Glutamatergic neuron (in vitro differentiated cells): ENCODE data around the gene PSMA3. TPM values are rescaled to one million over a fixed set of nuclear protein-coding genes. Genes with fewer than 3 reads are reported as not detected.

Experiments used
- DNase-seq: peaks from one replicate; pipeline ENCODE4 v3.0.0; 2022
- H3K27ac Mint-ChIP-seq: one replicate; pipeline ENCODE4 v1.8.0; 2020; ENCODE audit warnings: mild to moderate bottlenecking, mixed read lengths, inconsistent platforms; ENCODE audit not compliant: unreplicated experiment
- H3K27me3 Mint-ChIP-seq: one replicate; pipeline ENCODE4 v1.8.0; 2020; ENCODE audit warnings: mild to moderate bottlenecking, moderate library complexity, mixed read lengths, inconsistent platforms; ENCODE audit not compliant: unreplicated experiment
- H3K36me3 Mint-ChIP-seq: one replicate; pipeline ENCODE4 v1.8.0; 2020; ENCODE audit warnings: mild to moderate bottlenecking, mixed read lengths, inconsistent platforms; ENCODE audit not compliant: unreplicated experiment
- H3K4me1 Mint-ChIP-seq: one replicate; pipeline ENCODE4 v1.8.0; 2020; ENCODE audit warnings: mild to moderate bottlenecking, low read depth, mixed read lengths, inconsistent platforms; ENCODE audit not compliant: unreplicated experiment
- H3K4me3 Mint-ChIP-seq: one replicate; pipeline ENCODE4 v1.8.0; 2020; ENCODE audit warnings: mild to moderate bottlenecking, mixed read lengths, inconsistent platforms; ENCODE audit not compliant: unreplicated experiment
- H3K9me3 Mint-ChIP-seq: one replicate; pipeline ENCODE4 v1.8.0; 2020; ENCODE audit warnings: mild to moderate bottlenecking, moderate library complexity, mixed read lengths, inconsistent platforms; ENCODE audit not compliant: unreplicated experiment
- total RNA-seq: library from RNA; stranded (reverse); fragmentation: NEBNext Ultra II Directional; extraction: Animal tissue kit (Norgen Biotek cat#: 25700); gene quantifications from one replicate; pipeline ENCODE4 v1.2.1, GENCODE V29; 2021; ENCODE audit not compliant: unreplicated experiment
- TF ChIP-seq, protein P1 (sequence below): fragments of 200-600 bp; sonication (generic); IDR thresholded peaks from one replicate; pipeline ENCODE4 v1.5.0; 2021; ENCODE audit not compliant: partially characterized antibody, unreplicated experiment

Gene PSMA3
- total RNA-seq, 1 donor from 2014 or later: 116 TPM

GRCh38 chr14:58309086-58309485 lies 64.4 kb downstream of the PSMA3 start:
- Mint-ChIP-seq H3K4me3 (no peak overlapping the region), H3K27ac (no peak overlapping the region), H3K4me1 (no peaks in the 10 kb centered on the region), H3K9me3 (no peaks in the 10 kb centered on the region), H3K27me3 (no peaks in the 10 kb centered on the region), H3K36me3 (no peaks in the 10 kb centered on the region)
- TF ChIP-seq, protein P1, sequence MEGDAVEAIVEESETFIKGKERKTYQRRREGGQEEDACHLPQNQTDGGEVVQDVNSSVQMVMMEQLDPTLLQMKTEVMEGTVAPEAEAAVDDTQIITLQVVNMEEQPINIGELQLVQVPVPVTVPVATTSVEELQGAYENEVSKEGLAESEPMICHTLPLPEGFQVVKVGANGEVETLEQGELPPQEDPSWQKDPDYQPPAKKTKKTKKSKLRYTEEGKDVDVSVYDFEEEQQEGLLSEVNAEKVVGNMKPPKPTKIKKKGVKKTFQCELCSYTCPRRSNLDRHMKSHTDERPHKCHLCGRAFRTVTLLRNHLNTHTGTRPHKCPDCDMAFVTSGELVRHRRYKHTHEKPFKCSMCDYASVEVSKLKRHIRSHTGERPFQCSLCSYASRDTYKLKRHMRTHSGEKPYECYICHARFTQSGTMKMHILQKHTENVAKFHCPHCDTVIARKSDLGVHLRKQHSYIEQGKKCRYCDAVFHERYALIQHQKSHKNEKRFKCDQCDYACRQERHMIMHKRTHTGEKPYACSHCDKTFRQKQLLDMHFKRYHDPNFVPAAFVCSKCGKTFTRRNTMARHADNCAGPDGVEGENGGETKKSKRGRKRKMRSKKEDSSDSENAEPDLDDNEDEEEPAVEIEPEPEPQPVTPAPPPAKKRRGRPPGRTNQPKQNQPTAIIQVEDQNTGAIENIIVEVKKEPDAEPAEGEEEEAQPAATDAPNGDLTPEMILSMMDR: no peak
- no peak for DNase-seq

DNA sequence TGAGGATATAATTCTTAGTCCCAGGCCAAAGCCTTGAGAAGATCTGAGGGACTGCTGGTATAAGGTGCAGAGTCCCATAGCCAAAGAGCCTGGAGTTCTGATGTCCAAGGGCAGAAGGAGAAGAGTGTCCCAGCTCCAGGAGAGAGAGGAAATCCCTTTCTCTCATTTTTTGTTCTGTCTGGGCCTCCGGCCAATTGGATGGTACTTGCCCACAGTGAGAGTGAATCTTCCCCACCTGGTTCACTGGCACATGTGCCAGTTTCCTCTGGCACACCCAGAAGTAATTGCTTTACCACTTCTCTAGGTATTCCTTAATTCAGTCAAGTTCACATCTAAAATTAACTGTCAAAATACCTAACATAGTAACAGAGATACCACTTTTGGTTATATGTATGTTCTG lies 69.1 kb downstream of the PSMA3 start:
- H3K27me3 Mint-ChIP-seq: no peaks in the 10 kb centered on the region
- DNase-seq: no peak
- no peaks in the 10 kb centered on the region for H3K36me3 Mint-ChIP-seq
- H3K4me1 Mint-ChIP-seq: no peaks in the 10 kb centered on the region
- no peak overlapping the region for H3K4me3 Mint-ChIP-seq
- no peak overlapping the region for H3K27ac Mint-ChIP-seq
- TF ChIP-seq, protein P1: no peak
- H3K9me3 Mint-ChIP-seq: no peaks in the 10 kb centered on the region

DNA sequence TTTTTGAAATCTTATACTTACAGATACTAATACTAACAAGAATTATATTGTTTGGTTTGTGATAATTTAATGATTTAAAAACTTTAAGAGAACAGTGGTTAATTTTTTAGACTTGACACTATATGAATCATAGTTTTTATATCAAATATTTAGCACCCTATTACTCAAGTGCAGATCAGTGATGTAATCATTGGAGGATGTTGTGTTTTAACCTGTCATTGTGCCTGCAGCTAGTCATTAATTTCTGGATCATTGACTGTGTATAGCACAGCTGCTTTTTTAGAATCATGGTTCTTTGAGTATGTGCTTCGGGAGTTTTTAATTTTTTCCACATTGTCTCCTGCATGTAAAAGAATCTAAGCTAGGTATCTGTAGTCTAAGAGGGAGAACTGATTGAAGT lies 71.0 kb downstream of the PSMA3 start:
- H3K27me3 Mint-ChIP-seq: no peaks in the 10 kb centered on the region
- TF ChIP-seq, protein P1: no peak
- H3K9me3 Mint-ChIP-seq: no peaks in the 10 kb centered on the region
- H3K4me3 Mint-ChIP-seq: no peak overlapping the region
- H3K36me3 Mint-ChIP-seq: no peaks in the 10 kb centered on the region
- no peak overlapping the region for H3K27ac Mint-ChIP-seq
- H3K4me1 Mint-ChIP-seq: no peaks in the 10 kb centered on the region
- DNase-seq: no peak

Other genes starting within 250 kb of the PSMA3 start
- gene ARMH4, start 92.6 kb upstream of the PSMA3 start, total RNA-seq: 57.1 TPM
- 120 TPM for gene ACTR10, start 44.7 kb upstream of the PSMA3 start, total RNA-seq
- 22.4 TPM for gene ARID4A, start 53.7 kb downstream of the PSMA3 start, total RNA-seq
- gene TOMM20L, start 151.1 kb downstream of the PSMA3 start, total RNA-seq: not detected
- gene TIMM9, start 182.7 kb downstream of the PSMA3 start, total RNA-seq: 41.6 TPM
- gene KIAA0586, start 182.9 kb downstream of the PSMA3 start, total RNA-seq: 27.8 TPM